ENCODE data around the gene ADAMTSL1.

DNA sequence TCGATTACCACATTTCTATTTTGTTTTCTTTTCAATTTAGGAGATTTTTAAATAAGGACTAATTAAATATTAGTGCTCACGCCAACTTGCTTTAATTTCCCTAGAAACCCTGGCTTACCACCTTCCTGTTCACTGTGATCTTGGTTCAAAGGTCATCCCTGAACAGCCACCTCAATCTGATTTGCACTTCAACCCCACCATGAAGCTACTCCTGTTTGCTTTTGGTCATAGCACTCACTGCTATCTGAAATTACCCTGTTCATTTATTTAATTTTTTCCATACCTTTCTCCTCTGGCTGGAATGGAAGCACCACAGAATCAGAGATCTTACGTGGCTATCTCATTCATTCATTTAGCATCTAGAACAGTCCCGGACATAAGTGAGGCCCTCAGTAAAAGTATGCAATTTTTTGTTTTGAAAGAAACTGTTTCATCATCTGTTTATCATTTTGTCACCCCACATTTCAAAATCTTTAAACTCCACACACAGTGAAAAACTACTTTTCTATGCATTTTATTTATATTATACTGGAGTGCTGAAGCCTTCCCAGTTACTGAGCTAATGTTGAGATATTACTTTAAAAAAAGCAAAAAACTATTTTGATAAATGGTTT lies 17.2 kb upstream of the ADAMTSL1 start:
- TF ChIP-seq, protein P1, sequence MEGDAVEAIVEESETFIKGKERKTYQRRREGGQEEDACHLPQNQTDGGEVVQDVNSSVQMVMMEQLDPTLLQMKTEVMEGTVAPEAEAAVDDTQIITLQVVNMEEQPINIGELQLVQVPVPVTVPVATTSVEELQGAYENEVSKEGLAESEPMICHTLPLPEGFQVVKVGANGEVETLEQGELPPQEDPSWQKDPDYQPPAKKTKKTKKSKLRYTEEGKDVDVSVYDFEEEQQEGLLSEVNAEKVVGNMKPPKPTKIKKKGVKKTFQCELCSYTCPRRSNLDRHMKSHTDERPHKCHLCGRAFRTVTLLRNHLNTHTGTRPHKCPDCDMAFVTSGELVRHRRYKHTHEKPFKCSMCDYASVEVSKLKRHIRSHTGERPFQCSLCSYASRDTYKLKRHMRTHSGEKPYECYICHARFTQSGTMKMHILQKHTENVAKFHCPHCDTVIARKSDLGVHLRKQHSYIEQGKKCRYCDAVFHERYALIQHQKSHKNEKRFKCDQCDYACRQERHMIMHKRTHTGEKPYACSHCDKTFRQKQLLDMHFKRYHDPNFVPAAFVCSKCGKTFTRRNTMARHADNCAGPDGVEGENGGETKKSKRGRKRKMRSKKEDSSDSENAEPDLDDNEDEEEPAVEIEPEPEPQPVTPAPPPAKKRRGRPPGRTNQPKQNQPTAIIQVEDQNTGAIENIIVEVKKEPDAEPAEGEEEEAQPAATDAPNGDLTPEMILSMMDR (IDR thresholded peaks at IDR 0.05), result no peak
- TF ChIP-seq POLR2AphosphoS5 (IDR thresholded peaks at IDR 0.05; ENCODE audit: low read depth, low read length) (no peak), REST (IDR thresholded peaks at IDR 0.05; ENCODE audit: insufficient read depth in 1 of 2, low read depth in 2 of 2, low read length in 1 of 2) (no peak), TCF7L2 (IDR thresholded peaks at IDR 0.05; ENCODE audit: low read depth, low read length) (no peak), SIN3A (IDR thresholded peaks at IDR 0.05; ENCODE audit: borderline replicate concordance, insufficient read depth, low read depth, low read length) (no peak)

All from Panc1 (cell line).